WTC11 (cell line): ENCODE measurements around the gene COL27A1.

Experiments used
- ATF1 ChIP-seq: sonication (generic); formaldehyde crosslinking; IDR thresholded peaks from 2 replicates; pipeline ENCODE4 v1.8.1; 2023; ENCODE audit warnings: mild to moderate bottlenecking, moderate library complexity, missing genetic modification reagents
- CTCF ChIP-seq: fragments of 200-600 bp; IDR thresholded peaks from 2 replicates; pipeline ENCODE4 v1.8.0; 2022; ENCODE audit warnings: antibody characterized with exemption
- HMGXB4 ChIP-seq: sonication (generic); formaldehyde crosslinking; IDR thresholded peaks from 2 replicates; pipeline ENCODE4 v1.8.1; 2023; ENCODE audit warnings: mild to moderate bottlenecking, moderate library complexity, missing genetic modification reagents
- JUN ChIP-seq: sonication (generic); formaldehyde crosslinking; IDR thresholded peaks from 2 replicates; pipeline ENCODE4 v1.8.0; 2023; ENCODE audit warnings: mild to moderate bottlenecking, missing genetic modification reagents
- MYBL2 ChIP-seq: sonication (generic); formaldehyde crosslinking; IDR thresholded peaks from 2 replicates; pipeline ENCODE4 v1.8.1; 2023; ENCODE audit warnings: mild to moderate bottlenecking, moderate library complexity, missing genetic modification reagents
- NFYB ChIP-seq: sonication (generic); formaldehyde crosslinking; conservative IDR thresholded peaks from 2 replicates; pipeline ENCODE4 v1.8.0; 2022; ENCODE audit warnings: low read depth, missing genetic modification reagents
- OVOL2 ChIP-seq: fragments of 250-450 bp; sonication (Bioruptor Pico); IDR thresholded peaks from 2 replicates; pipeline ENCODE4 v1.9.0; 2021; ENCODE audit warnings: mild to moderate bottlenecking, borderline replicate concordance
- ZBTB21 ChIP-seq: sonication (generic); formaldehyde crosslinking; IDR thresholded peaks from 2 replicates; pipeline ENCODE4 v1.8.1; 2023; ENCODE audit warnings: mild to moderate bottlenecking, missing genetic modification reagents, borderline replicate concordance
- ZNF263 ChIP-seq: sonication (generic); formaldehyde crosslinking; IDR thresholded peaks from 2 replicates; pipeline ENCODE4 v1.8.1; 2022; ENCODE audit warnings: low read depth, mild to moderate bottlenecking, moderate library complexity, missing genetic modification reagents
- ZNF423 ChIP-seq: fragments of 250-450 bp; sonication (Bioruptor Pico); IDR thresholded peaks from 2 replicates; pipeline ENCODE4 v2.1.2; 2022; ENCODE audit warnings: mild to moderate bottlenecking, moderate library complexity

GRCh38 chr9:114130141-114130540 is 25.2 kb upstream of the COL27A1 start:
- no peak for TF ChIP-seq MYBL2 (CRISPR knock-in tag)
- no peak for TF ChIP-seq NFYB
- TF ChIP-seq CTCF: no peak
- TF ChIP-seq ZNF423: no peak
- TF ChIP-seq ZNF263 (CRISPR knock-in tag): no peak
- TF ChIP-seq OVOL2 (CRISPR knock-in tag): no peak
- no peak for TF ChIP-seq HMGXB4 (CRISPR knock-in tag)
- TF ChIP-seq ATF1 (CRISPR knock-in tag): no peak
- TF ChIP-seq ZBTB21: no peak
- no peak for TF ChIP-seq JUN (CRISPR knock-in tag)
